SH-SY5Y (cell line): ENCODE data around the gene ANG.

Experiments
- GATA2 ChIP-seq: IDR thresholded peaks from 2 replicates; pipeline ENCODE4 v1.6.1; 2011; ENCODE audit warnings: mild to moderate bottlenecking, low read depth, low read length
- GATA3 ChIP-seq: IDR thresholded peaks from 2 replicates; pipeline ENCODE4 v1.6.1; 2011; ENCODE audit warnings: low read depth, mild to moderate bottlenecking, low read length, moderate library complexity

GRCh38 chr14:20679907-20680306 is 8.7 kb upstream of the ANG start:
- TF ChIP-seq GATA2 (no peak), GATA3 (no peak)
